ENCODE results near the gene ZFX. TPM values are rescaled to one million over a fixed set of nuclear protein-coding genes. Genes with fewer than 3 reads are reported as not detected.
A peak's percentile ranks its signal among the peaks of the same experiment; 100 is the strongest.

Gene ZFX
- total RNA-seq, 1 donor from 2014 or later, result 59.1 TPM

DNA sequence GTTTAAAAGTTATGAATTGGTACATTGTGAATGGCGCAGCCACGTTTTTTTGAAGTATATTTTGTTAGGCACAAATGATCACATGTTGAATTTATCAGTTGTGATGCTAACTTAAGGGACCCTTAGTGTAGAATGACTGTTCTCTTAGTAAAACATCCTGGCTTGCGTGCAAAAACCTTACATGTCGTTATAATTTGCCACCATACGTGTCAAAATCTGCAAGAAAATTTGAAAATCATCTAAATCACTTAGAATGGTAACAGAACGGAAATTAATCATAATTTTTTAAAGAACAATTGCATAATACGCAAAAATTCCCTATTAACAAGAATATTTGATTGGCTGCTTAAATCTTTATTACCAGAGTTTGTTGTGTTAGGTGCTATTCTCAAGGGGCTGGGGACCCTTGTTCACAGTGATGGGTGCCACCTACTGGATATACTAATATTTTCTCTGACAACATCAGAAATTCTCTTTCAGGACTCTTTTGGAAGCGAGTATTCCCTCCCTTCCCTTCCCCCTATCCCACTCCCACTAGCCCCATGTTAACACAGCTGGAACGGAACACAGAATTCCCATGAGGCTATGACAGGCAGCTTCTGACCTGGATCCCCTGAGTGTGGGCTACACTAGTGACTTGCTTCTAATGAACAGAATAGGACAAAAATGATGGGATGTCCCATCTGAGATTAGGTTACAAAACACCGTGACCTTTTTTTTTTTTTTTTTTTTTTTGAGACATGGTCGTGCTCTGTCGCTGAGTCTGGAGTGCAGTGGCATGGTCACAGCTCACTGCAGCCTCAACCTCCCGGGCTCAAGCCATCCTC is 92.5 kb downstream of the ZFX start:
- no peak for TF ChIP-seq EZH2phosphoT487 (IDR thresholded peaks at IDR 0.05)
- peak; percentile 60 for TF ChIP-seq CTCF (IDR thresholded peaks at IDR 0.05)
- H3F3A ChIP-seq (ENCODE audit: low read depth), result peaks cover 9% of the 10 kb centered on the region
- no peaks in the 10 kb centered on the region for H3K27me3 ChIP-seq
- H3K4me2 ChIP-seq, result no peak overlapping the region
- H3K9me3 ChIP-seq (ENCODE audit: low read depth), result no peaks in the 10 kb centered on the region
- no peak overlapping the region for H3K9ac ChIP-seq
- H3K27ac Mint-ChIP-seq, result peak overlapping the region; percentile 64
- H3K79me2 ChIP-seq (ENCODE audit: low read depth), result no peaks in the 10 kb centered on the region
- H3K4me3 Mint-ChIP-seq, result no peak overlapping the region
- peaks cover 19% of the 10 kb centered on the region for H3K4me1 Mint-ChIP-seq
- no peaks in the 10 kb centered on the region for H3K36me3 ChIP-seq
- no peak overlapping the region for H3K27ac ChIP-seq
- peak overlapping the region; percentile 81 for H2AFZ ChIP-seq (replicated peaks)
- no peak overlapping the region for H3K4me3 ChIP-seq
- no peaks in the 10 kb centered on the region for H3K36me3 Mint-ChIP-seq
- H4K20me1 ChIP-seq (ENCODE audit: low read depth), result no peaks in the 10 kb centered on the region
- H3K27me3 Mint-ChIP-seq (ENCODE audit: insufficient read depth, low read depth), result peaks cover 2% of the 10 kb centered on the region
- peaks cover 19% of the 10 kb centered on the region for H3K4me1 ChIP-seq
- peak; percentile 49 for DNase-seq (ENCODE audit: low spot score)
- no peaks in the 10 kb centered on the region for H3K9me3 Mint-ChIP-seq

DNA sequence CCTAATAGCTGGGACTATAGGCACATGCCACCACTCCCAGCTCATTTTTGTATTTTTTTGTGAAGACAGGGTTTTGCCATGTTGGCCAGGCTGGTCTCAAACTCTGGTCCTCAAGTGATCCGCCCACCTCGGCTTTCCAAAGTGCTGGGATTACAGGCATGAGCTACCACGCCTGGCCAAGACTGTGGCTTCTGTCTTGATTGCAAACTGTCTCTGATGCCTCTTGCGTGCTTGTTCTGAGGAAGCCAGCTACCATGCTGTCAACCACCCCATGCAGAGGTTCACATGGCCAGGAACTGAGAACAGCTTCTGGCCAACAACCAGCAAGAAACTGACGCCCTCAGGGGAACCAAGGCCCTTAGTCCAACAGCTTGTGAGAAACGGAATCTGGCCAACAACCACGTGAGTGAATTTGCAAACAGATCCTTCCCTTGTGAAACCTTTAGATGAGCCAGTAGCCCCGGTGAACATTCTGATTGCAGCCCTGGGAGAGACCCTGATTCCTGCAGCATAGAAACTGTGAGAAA is 93.2 kb downstream of the ZFX start:
- H3K27me3 ChIP-seq, result no peaks in the 10 kb centered on the region
- H3K27ac Mint-ChIP-seq, result no peak overlapping the region
- no peak overlapping the region for H3K4me2 ChIP-seq
- peaks cover 9% of the 10 kb centered on the region for H3F3A ChIP-seq (ENCODE audit: low read depth)
- no peak overlapping the region for H3K4me3 ChIP-seq
- no peaks in the 10 kb centered on the region for H3K79me2 ChIP-seq (ENCODE audit: low read depth)
- peaks cover 2% of the 10 kb centered on the region for H3K27me3 Mint-ChIP-seq (ENCODE audit: insufficient read depth, low read depth)
- no peaks in the 10 kb centered on the region for H4K20me1 ChIP-seq (ENCODE audit: low read depth)
- peak overlapping the region; percentile 81 for H2AFZ ChIP-seq (replicated peaks)
- peaks cover 19% of the 10 kb centered on the region for H3K4me1 Mint-ChIP-seq
- peaks cover 3% of the 10 kb centered on the region for H3K9me3 Mint-ChIP-seq
- no peak overlapping the region for H3K27ac ChIP-seq
- no peak for TF ChIP-seq EZH2phosphoT487 (IDR thresholded peaks at IDR 0.05)
- TF ChIP-seq CTCF (IDR thresholded peaks at IDR 0.05), result no peak
- TF ChIP-seq EZH2 (IDR thresholded peaks at IDR 0.05), result no peak
- H3K4me1 ChIP-seq, result peaks cover 19% of the 10 kb centered on the region
- H3K9me3 ChIP-seq (ENCODE audit: low read depth), result no peaks in the 10 kb centered on the region
- H3K36me3 ChIP-seq, result no peaks in the 10 kb centered on the region
- no peak overlapping the region for H3K4me3 Mint-ChIP-seq
- no peaks in the 10 kb centered on the region for H3K36me3 Mint-ChIP-seq
- DNase-seq (ENCODE audit: low spot score), result no peak
- H3K9ac ChIP-seq, result no peak overlapping the region

DNA sequence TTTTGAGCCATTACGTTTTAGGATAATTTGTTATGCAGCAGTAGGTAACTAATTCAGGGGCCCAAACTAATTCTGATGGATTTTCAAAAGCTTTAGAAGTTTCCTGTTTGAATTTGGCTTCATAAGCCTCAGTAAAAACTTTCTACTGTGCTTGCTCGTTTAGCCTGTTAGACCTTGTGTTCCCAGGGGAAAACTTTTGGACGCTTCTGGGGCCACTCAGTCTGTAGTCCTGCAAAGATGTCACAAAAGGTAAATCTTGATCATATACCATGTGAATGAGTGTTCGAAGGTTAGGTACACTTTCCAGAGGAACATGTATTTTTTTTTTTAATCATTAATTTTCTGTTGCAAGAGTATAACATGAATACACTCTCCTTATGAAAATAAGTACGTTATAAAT is 93.7 kb downstream of the ZFX start:
- Histone ChIP-seq H4K20me1 (ENCODE audit: low read depth) (no peaks in the 10 kb centered on the region), H3K9ac (no peak overlapping the region), H3K27me3 (no peaks in the 10 kb centered on the region), H2AFZ (replicated peaks) (peak overlapping the region; percentile 81), H3K9me3 (ENCODE audit: low read depth) (no peaks in the 10 kb centered on the region), H3K4me1 (peaks cover 19% of the 10 kb centered on the region), H3K36me3 (no peaks in the 10 kb centered on the region), H3K4me2 (no peak overlapping the region), H3K27ac (no peak overlapping the region), H3F3A (ENCODE audit: low read depth) (peaks cover 9% of the 10 kb centered on the region), H3K79me2 (ENCODE audit: low read depth) (no peaks in the 10 kb centered on the region), H3K4me3 (no peak overlapping the region)
- TF ChIP-seq EZH2 (IDR thresholded peaks at IDR 0.05) (no peak), EZH2phosphoT487 (IDR thresholded peaks at IDR 0.05) (no peak), CTCF (IDR thresholded peaks at IDR 0.05) (no peak)
- no peaks in the 10 kb centered on the region for H3K36me3 Mint-ChIP-seq
- H3K9me3 Mint-ChIP-seq, result peaks cover 3% of the 10 kb centered on the region
- H3K27ac Mint-ChIP-seq, result no peak overlapping the region
- no peak overlapping the region for H3K4me3 Mint-ChIP-seq
- no peak for DNase-seq (ENCODE audit: low spot score)
- peaks cover 19% of the 10 kb centered on the region for H3K4me1 Mint-ChIP-seq
- H3K27me3 Mint-ChIP-seq (ENCODE audit: insufficient read depth, low read depth), result no peaks in the 10 kb centered on the region

Measured in neural progenitor cell (in vitro differentiated cells).